Midbrain (tissue), 1 donor: ENCODE measurements around the gene TTC23.

Experiments used
- DNase-seq: peaks from one replicate; lab custom pipeline; 2025; lab: John Stamatoyannopoulos, UW

The TTC23 gene, protein sequence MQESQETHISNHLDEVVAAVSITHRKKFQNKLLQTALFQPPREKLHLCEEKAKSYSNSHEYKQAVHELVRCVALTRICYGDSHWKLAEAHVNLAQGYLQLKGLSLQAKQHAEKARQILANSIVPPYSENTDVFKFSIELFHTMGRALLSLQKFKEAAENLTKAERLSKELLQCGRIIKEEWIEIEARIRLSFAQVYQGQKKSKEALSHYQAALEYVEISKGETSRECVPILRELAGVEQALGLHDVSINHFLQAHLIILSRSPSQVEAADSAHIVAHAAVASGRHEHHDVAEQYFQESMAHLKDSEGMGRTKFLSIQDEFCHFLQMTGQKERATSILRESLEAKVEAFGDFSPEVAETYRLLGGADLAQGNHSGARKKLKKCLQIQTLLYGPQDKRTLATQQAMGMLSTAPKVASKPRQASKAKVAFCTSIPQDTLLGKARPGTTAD

GRCh38 chr15:99249270-99249841 is at the start of gene TTC23:
TTC23 (minus strand) TSS chr15:99249581; CDS start chr15:99228712, 20,869 bp downstream.
- DNase-seq = peak; percentile 67

- DNase-seq = no peak
Measured at GRCh38 chr15:99296386-99296785, 47.0 kb upstream of the TTC23 start.

GRCh38 chr15:99295840-99296239 is 46.5 kb upstream of the TTC23 start:
- DNase-seq = no peak

GRCh38 chr15:99291643-99292042 is 42.3 kb upstream of the TTC23 start:
- no peak for DNase-seq

DNA sequence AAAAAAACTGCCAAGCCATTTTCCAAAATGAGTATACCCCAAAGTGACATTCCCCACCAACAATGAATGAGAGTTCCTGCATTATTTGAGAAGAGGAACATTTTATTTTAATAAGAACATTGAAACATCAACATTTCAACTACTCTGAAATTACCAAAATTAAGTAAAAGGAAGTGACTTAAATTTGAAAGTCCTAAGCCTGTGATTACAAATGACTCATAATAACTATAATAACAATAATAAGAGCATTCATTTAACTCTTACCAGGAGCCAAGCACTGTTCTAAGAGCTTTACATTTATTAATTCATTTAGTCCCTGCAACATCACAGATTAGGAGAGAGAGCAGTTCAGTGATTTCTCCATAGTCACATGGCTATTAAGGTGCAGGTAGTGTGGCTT is 34.3 kb upstream of the TTC23 start:
- no peak for DNase-seq

DNA sequence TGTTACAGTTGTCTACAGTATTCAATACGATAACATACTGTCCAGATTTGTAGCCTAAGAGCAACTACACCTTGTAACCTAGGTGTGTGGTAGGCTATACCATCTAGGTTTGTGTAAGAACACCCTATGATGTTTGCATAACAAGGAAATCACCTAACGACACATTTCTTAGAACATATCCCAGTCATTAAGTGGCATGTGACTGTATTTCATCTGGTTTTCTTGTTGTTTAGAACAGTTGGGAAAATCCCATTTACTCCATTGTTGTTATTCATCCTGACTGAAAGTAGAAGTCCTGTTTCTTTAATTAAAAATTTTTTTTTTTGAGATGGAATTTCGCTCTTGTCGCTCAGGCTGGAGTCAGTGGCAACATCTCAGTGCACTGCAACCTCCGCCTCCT is 33.2 kb upstream of the TTC23 start:
- no peak for DNase-seq

- DNase-seq = no peak
Measured at GRCh38 chr15:99282121-99282520, 32.7 kb upstream of the TTC23 start.

GRCh38 chr15:99279827-99280226 is 30.4 kb upstream of the TTC23 start:
- DNase-seq = no peak

DNA sequence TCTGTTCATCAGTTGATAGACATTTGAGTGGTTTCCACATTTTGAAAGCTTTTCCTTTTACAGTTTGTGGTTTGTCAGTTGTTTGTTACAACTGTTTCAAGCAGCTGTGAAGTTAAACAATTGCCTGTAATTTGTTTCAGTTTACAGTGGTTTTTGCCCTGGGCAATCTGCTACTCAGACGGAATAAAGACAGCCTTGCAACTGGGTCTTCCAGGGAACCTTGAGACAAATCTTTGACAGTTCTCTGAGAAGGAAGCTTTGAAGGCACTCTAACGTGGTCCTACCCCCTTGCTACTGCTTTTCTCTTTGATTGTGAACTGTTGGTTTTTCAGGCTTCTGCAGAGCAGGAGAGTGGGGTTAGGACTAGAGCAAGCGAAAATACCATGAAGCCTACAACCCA is 29.9 kb upstream of the TTC23 start:
- DNase-seq = no peak

- DNase-seq = no peak
Measured at GRCh38 chr15:99275525-99276128, 26.2 kb upstream of the TTC23 start.

DNA sequence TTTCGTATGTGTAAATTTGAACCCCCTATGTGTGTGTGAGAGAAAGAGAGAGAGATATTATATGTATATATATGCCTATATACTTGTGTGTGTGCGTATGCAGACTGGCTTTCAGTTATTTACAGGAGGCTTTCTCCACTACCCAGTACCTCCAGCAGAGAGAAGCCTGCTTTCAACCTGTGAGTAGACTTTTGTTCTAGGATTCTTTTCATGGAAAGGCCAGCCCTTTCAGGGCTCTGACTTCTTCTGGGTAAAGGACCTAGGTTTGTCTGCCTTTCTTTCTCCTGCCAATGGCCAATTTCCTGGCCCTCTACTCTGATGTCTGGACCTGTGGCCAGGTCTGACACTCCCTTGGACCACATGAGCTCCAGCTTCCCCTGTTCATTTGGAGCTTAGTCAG is 25.7 kb upstream of the TTC23 start:
- no peak for DNase-seq

GRCh38 chr15:99273801-99274200 is 24.4 kb upstream of the TTC23 start:
- DNase-seq = no peak

GRCh38 chr15:99268431-99268830 is 19.1 kb upstream of the TTC23 start:
- DNase-seq = no peak

DNA sequence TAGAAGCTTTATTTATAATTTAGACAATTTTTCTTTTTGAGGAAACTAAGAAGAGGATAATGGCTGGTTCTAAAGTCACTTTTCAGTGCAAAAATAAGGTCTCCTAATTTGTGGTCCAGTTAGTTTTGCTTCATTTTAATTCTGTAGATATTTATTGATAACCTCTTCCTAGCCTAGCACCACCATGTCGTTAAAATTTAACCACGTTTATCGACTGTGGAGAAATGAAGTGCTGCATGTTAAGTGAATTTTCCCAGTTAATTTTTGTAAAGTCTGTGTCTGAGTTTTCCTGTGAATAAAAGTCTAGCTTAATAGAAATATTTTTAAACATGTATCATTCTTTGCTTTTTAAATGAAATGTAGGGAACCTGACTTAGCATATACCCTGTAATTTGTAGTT is 18.6 kb upstream of the TTC23 start:
- no peak for DNase-seq

DNA sequence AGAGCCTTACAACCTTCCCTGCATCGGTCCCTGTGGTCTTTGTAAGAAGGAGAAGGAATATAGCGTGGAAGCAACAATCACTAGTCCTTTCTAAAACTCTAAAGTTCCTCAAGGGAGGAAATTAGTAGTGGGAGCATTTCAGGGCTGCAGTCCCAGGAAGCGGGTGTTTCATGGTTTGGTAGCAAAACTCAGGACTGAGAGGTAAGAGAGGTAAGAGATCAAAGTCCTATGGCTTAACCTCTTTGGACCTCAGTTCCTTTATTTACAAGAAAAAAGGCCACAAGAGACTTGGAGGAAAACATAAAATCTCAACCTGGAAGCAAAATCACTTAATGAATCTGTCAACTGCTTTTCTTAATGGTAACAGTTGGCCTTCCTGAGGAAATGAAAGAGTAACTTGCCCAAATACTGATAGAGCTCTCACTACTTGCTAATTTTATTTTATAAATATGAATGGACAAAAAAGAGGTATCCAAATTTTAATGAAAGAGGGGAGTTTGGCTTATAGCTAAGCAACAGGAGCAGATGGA is 16.2 kb upstream of the TTC23 start:
- DNase-seq = no peak

DNA sequence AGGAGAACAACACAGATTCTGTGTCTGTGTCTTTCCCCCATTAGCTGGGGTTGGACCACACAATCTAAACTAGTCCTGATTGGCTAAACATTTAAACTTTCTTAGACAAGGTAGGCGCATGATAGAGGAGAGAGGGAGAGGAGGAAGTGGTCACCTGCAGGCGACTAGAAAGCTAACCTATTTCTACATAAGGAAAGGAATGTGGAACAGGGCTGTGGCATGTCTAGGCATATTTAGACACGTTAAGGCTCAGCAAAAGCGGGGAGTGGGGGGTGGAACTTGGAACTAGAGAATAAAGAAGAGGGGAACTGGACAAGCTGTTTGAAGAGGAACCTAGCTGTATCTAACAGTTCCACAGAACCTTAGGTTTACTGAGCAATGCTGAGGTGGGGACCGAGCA is 14.7 kb upstream of the TTC23 start:
- DNase-seq = no peak

DNA sequence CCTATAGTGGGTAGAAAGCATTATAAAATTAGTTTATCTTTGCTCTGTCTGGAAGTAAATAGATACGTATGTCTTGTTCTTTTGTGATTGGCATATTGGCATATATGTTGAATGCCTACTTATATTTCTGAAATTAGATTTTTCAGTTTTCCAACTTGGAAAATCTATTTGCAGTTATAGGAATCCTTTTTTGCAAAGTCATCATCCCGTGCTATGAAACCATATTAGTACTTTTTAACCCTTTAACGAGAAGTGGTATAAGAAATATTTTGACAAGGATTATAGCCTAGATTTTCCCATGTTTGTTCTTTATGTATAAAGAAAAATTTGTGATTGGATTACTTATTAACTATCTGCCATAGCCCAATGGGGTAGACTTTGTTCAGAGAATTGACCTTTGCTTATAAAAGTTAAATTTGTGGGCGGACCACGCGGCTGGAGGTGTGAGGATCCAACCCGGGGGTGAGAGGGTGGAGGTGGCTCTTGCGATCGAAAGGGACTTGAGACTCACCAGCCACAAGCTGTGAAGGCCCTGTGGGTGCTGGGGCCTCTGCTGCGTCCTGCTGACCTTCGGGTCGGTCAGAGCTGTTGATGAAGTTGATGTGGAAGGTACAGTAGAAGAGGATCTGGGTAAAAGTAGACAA is 7.8 kb upstream of the TTC23 start:
- no peak for DNase-seq

GRCh38 chr15:99253381-99254090 is 4.2 kb upstream of the TTC23 start:
- no peak for DNase-seq

DNA sequence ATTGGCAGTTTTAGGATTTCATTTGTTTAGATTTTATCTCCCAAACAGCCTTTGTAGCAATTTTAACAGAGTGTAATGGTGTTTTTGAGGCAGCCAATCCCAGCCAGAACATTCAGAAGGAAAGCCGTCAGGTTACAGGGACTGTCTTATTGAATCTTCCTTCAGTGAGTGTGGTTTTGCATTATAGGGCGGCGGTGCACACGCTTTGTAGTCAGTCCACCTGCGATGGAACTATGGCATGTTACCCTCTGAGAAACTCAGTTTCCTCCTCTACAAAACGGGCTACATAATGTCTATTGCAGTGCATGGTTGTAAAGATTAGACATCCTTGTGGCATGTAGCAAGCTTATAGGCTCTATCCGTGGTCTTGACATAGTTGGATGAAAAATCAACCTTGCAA is 2.9 kb upstream of the TTC23 start:
- DNase-seq = no peak

DNA sequence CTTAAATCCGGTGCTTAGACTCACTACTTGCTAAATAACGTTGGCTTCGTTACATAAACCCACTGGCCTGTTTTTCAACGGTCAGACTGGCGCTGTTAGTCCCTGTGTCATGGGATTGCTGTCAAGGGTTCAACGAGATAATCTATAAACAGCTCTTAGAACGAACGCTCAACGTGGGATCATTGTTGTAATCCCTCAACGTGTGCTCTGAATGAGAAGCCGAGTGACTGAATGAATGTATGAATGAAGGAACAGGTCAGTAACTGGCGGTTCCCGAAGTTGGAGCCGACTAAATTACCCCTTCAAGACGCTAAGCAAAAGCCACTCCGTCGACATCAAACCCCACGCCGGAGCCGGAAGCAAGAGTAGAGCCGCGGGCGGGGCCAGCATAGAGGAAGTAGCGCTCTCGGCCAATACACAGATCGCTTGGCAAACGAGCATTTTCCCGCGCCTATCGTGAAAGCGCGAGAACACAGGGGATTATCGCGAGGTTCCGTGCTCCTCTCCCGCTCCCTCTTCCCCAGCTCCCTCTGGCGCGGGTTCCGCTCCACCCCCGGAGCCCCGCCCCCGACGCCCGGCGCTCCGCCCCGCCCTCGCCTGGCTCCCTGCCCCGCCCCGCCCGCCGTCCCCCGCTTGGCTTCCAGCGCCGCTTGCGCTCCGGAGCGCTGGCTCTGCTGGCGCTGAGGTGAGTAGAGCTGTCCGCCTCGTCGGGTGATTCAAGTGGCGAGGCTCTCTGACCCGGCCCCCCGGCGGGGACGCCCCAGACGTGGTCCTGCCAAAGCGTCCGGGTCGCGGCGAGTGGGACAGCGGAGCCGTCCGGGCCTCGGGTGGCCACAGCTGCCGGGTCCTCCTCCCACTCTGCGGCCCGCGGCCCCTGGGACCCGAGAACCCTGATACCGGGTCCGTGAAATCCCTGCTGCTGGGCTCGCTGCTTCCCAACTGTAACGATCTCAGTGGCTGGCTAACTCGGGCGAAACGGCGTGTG is 1.8 kb upstream of the TTC23 start, which contains the start of gene LRRC28:
Gene LRRC28, plus strand, starts transcription at position 625 of the 985 bp plus-strand sequence. CDS start 4,477 bp downstream, outside the sequence.
- DNase-seq = peak; percentile 100

DNA sequence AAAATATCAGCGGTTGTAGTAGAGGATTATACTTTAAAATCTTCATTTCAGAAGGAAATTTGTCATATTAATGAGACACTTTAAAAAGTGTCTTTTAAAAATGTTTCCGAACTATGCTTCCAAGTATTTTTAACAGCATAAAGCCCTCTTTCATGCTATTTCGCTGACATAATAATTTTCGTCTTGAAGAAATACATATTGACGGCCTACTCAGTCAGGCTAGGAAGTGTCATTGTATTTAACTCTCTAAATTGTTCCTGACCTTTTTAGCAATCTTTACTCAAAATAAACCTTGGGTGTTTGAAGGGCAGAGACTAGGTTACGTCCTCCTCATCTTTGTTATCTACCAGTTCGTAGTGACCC is 1.1 kb upstream of the TTC23 start:
- peak; percentile 49 for DNase-seq
